ENCODE measurements around the gene EMP2. TPM values are rescaled to one million over a fixed set of nuclear protein-coding genes. Genes with fewer than 3 reads are reported as not detected.

EMP2 gene
- total RNA-seq, 2 experiments from 2014 or later: not detected

- Mint-ChIP-seq H3K4me3 (no peak overlapping the region), H3K27me3 (ENCODE audit: low read depth) (no peaks in the 10 kb centered on the region), H3K27ac (no peak overlapping the region), H3K36me3 (ENCODE audit: low read depth) (no peaks in the 10 kb centered on the region), H3K4me1 (ENCODE audit: low read depth) (peaks cover 2% of the 10 kb centered on the region), H3K9me3 (peaks cover 2% of the 10 kb centered on the region)
- DNase-seq: no peak
- CTCF ChIA-PET: interaction anchor here (0.6 to 1.0 kb wide), 2 partner anchors 9 to 21 kb away, joined by 3 to 5 read pairs; no protein-coding TSS in a partner anchor
- intact Hi-C loops (cut with micrococcal nuclease): loop anchor here (2.0 to 10.0 kb wide), 2 partner anchors 116 to 186 kb away; partner anchors contain the start of gene ATF7IP2
Measured at GRCh38 chr16:10500582-10500981, 79.8 kb downstream of the EMP2 start.

- H3K27ac Mint-ChIP-seq: no peak overlapping the region
- DNase-seq: peak; percentile 26
- intact Hi-C loops (cut with micrococcal nuclease): no loop called here
- no peak overlapping the region for H3K4me3 Mint-ChIP-seq
- H3K4me1 Mint-ChIP-seq (ENCODE audit: low read depth): peaks cover 2% of the 10 kb centered on the region
- CTCF ChIA-PET: interaction anchor here (0.6 to 1.6 kb wide), 4 partner anchors 8 to 240 kb away, joined by 3 to 5 read pairs (median 4); no protein-coding TSS in a partner anchor
- H3K9me3 Mint-ChIP-seq: peaks cover 14% of the 10 kb centered on the region
- no peaks in the 10 kb centered on the region for H3K27me3 Mint-ChIP-seq (ENCODE audit: low read depth)
- H3K36me3 Mint-ChIP-seq (ENCODE audit: low read depth): no peaks in the 10 kb centered on the region
Measured at GRCh38 chr16:10497132-10498101, 83.0 kb downstream of the EMP2 start.

GRCh38 chr16:10495031-10495345, 85.4 kb downstream of the EMP2 start:
- Mint-ChIP-seq H3K27me3 (ENCODE audit: low read depth) (no peaks in the 10 kb centered on the region), H3K27ac (no peak overlapping the region), H3K9me3 (peaks cover 14% of the 10 kb centered on the region), H3K4me1 (ENCODE audit: low read depth) (no peaks in the 10 kb centered on the region), H3K4me3 (no peak overlapping the region), H3K36me3 (ENCODE audit: low read depth) (no peaks in the 10 kb centered on the region)
- CTCF ChIA-PET: no interaction called here
- intact Hi-C loops (cut with micrococcal nuclease): no loop called here
- DNase-seq: no peak

GRCh38 chr16:10494343-10495030, 85.9 kb downstream of the EMP2 start:
- Mint-ChIP-seq H3K9me3 (peaks cover 14% of the 10 kb centered on the region), H3K4me1 (ENCODE audit: low read depth) (no peaks in the 10 kb centered on the region), H3K27ac (no peak overlapping the region), H3K27me3 (ENCODE audit: low read depth) (no peaks in the 10 kb centered on the region), H3K36me3 (ENCODE audit: low read depth) (no peaks in the 10 kb centered on the region), H3K4me3 (no peak overlapping the region)
- no peak for DNase-seq
- intact Hi-C loops (cut with micrococcal nuclease): no loop called here
- CTCF ChIA-PET: no interaction called here

GRCh38 chr16:10493276-10493675, 87.1 kb downstream of the EMP2 start:
- no peaks in the 10 kb centered on the region for H3K4me1 Mint-ChIP-seq (ENCODE audit: low read depth)
- H3K27me3 Mint-ChIP-seq (ENCODE audit: low read depth): no peaks in the 10 kb centered on the region
- CTCF ChIA-PET: no interaction called here
- no peaks in the 10 kb centered on the region for H3K36me3 Mint-ChIP-seq (ENCODE audit: low read depth)
- intact Hi-C loops (cut with micrococcal nuclease): no loop called here
- no peak overlapping the region for H3K27ac Mint-ChIP-seq
- DNase-seq: no peak
- no peak overlapping the region for H3K4me3 Mint-ChIP-seq
- peaks cover 14% of the 10 kb centered on the region for H3K9me3 Mint-ChIP-seq

- DNase-seq: no peak
- Mint-ChIP-seq H3K9me3 (peaks cover 25% of the 10 kb centered on the region), H3K36me3 (ENCODE audit: low read depth) (no peaks in the 10 kb centered on the region), H3K4me1 (ENCODE audit: low read depth) (no peaks in the 10 kb centered on the region), H3K27me3 (ENCODE audit: low read depth) (no peaks in the 10 kb centered on the region), H3K27ac (no peak overlapping the region), H3K4me3 (no peak overlapping the region)
- intact Hi-C loops (cut with micrococcal nuclease): no loop called here
- CTCF ChIA-PET: interaction anchor here (0.7 kb wide), 1 partner anchor 39 kb away, joined by 3 read pairs; no protein-coding TSS in a partner anchor
Measured at GRCh38 chr16:10490141-10490540, 90.3 kb downstream of the EMP2 start.

GRCh38 chr16:10485698-10486382, 94.6 kb downstream of the EMP2 start:
- CTCF ChIA-PET: no interaction called here
- peaks cover 28% of the 10 kb centered on the region for H3K36me3 Mint-ChIP-seq (ENCODE audit: low read depth)
- no peaks in the 10 kb centered on the region for H3K4me1 Mint-ChIP-seq (ENCODE audit: low read depth)
- H3K4me3 Mint-ChIP-seq: no peak overlapping the region
- intact Hi-C loops (cut with micrococcal nuclease): no loop called here
- no peak for DNase-seq
- H3K27ac Mint-ChIP-seq: no peak overlapping the region
- peaks cover 31% of the 10 kb centered on the region for H3K9me3 Mint-ChIP-seq
- H3K27me3 Mint-ChIP-seq (ENCODE audit: low read depth): no peaks in the 10 kb centered on the region

- H3K9me3 Mint-ChIP-seq: peaks cover 33% of the 10 kb centered on the region
- no peak overlapping the region for H3K4me3 Mint-ChIP-seq
- intact Hi-C loops (cut with micrococcal nuclease): no loop called here
- no peaks in the 10 kb centered on the region for H3K27me3 Mint-ChIP-seq (ENCODE audit: low read depth)
- CTCF ChIA-PET: no interaction called here
- H3K36me3 Mint-ChIP-seq (ENCODE audit: low read depth): peaks cover 34% of the 10 kb centered on the region
- no peak for DNase-seq
- no peak overlapping the region for H3K27ac Mint-ChIP-seq
- no peaks in the 10 kb centered on the region for H3K4me1 Mint-ChIP-seq (ENCODE audit: low read depth)
Measured at GRCh38 chr16:10485159-10485558, 95.2 kb downstream of the EMP2 start.

- intact Hi-C loops (cut with micrococcal nuclease): no loop called here
- H3K4me1 Mint-ChIP-seq (ENCODE audit: low read depth): no peaks in the 10 kb centered on the region
- H3K4me3 Mint-ChIP-seq: no peak overlapping the region
- no peaks in the 10 kb centered on the region for H3K27me3 Mint-ChIP-seq (ENCODE audit: low read depth)
- CTCF ChIA-PET: interaction anchor here (1.2 kb wide), 1 partner anchor 223 kb away, joined by 3 read pairs; no protein-coding TSS in a partner anchor
- peaks cover 57% of the 10 kb centered on the region for H3K36me3 Mint-ChIP-seq (ENCODE audit: low read depth)
- H3K9me3 Mint-ChIP-seq: peaks cover 35% of the 10 kb centered on the region
- no peak overlapping the region for H3K27ac Mint-ChIP-seq
- DNase-seq: no peak
Measured at GRCh38 chr16:10480151-10480550, 100.2 kb downstream of the EMP2 start.

Other genes with a start within 250 kb of the EMP2 start
- gene ATF7IP2, start 194.5 kb downstream of the EMP2 start, total RNA-seq: 10 to 100 TPM; 17.6 to 18.4 TPM
- gene TEKT5, start 114.3 kb upstream of the EMP2 start, total RNA-seq: under 1 TPM in 1 of 2 experiments, not detected in 1; 0.15 TPM
- gene NUBP1, start 163.2 kb upstream of the EMP2 start, total RNA-seq: 10 to 100 TPM; 22.3 to 23.0 TPM
- not detected for gene TVP23A, start 238.2 kb upstream of the EMP2 start, total RNA-seq